GM12878 (cell line): ENCODE data around the gene ZNF791. TPM values are rescaled to one million over a fixed set of nuclear protein-coding genes. Genes with fewer than 3 reads are reported as not detected.

Source experiments
- ATAC-seq: fragments of 200-7000 bp; cut with Tn5 transposase; 3 replicates; pipeline ENCODE4 v1.9.1; 2020; ENCODE audit warnings: mild to moderate bottlenecking, moderate library complexity
- BruUV-seq: library from RNA; stranded (reverse); fragments of 400-500 nt; replicated peaks from 2 replicates; lab custom pipeline; 2021; lab: Mats Ljungman, UMichigan
- CTCF ChIA-PET: fragments of 300-600 bp; sonication (Branson Sonifier 250); formaldehyde crosslinking; extraction: SDS; loops from one replicate; lab custom pipeline; 2021; ENCODE audit warnings: inconsistent platforms; lab: Yijun Ruan, JAX
- POLR2A ChIA-PET: fragments of 350-600 bp; formaldehyde crosslinking; extraction: SDS; loops from one replicate; lab custom pipeline; 2021; ENCODE audit warnings: inconsistent platforms; lab: Charles Lee
- RAD21 ChIA-PET: fragments of 300-600 bp; sonication (Branson Sonifier 250); formaldehyde crosslinking; loops from one replicate; lab custom pipeline; 2023; ENCODE audit warnings: antibody characterized with exemption; ENCODE audit not compliant: unreplicated experiment; lab: Charles Lee
- SMC1A ChIA-PET: fragments of 300-600 bp; sonication (Branson Sonifier 250); formaldehyde crosslinking; loops from one replicate; lab custom pipeline; 2023; ENCODE audit not compliant: unreplicated experiment, uncharacterized antibody; lab: Charles Lee
- DNase-seq: peaks from one replicate; pipeline ENCODE4 v3.0.0-alpha.2; 2011; ENCODE audit warnings: low read depth, low spot score
- FAIRE-seq: peaks from 3 replicates; lab custom pipeline; 2011; peaks lifted over from hg19 to GRCh38; lab: Jason Lieb, UNC
- H2AFZ ChIP-seq: 2 replicates; pipeline ENCODE4 v1.6.0; 2011; ENCODE audit warnings: low read depth, low read length, control low read depth; ENCODE audit not compliant: control insufficient read depth
- H3K27ac ChIP-seq: 2 replicates; pipeline ENCODE4 v1.5.1; 2011; ENCODE audit warnings: control low read depth; ENCODE audit not compliant: control insufficient read depth, insufficient read depth
- H3K27me3 ChIP-seq, 2 experiments: replicated peaks in 1 of 2; 2 replicates each; pipeline versions ENCODE4 v1.6.0 to v1.6.1; 2011; ENCODE audit warnings: low read length in 1 of 2; ENCODE audit not compliant: control insufficient read depth in 2 of 2, insufficient read depth in 2 of 2
- H3K36me3 ChIP-seq, 2 experiments: 2 replicates each; pipeline ENCODE4 v1.5.1; 2011; ENCODE audit warnings: low read length in 1 of 2; ENCODE audit not compliant: control insufficient read depth in 2 of 2, insufficient read depth in 2 of 2
- H3K4me1 ChIP-seq: 2 replicates; pipeline ENCODE4 v1.6.1; 2011; ENCODE audit warnings: mild to moderate bottlenecking, low read length, moderate library complexity, mixed read lengths; ENCODE audit not compliant: control insufficient read depth, insufficient read depth
- H3K4me2 ChIP-seq: 2 replicates; pipeline ENCODE4 v1.6.0; 2011; ENCODE audit warnings: control low read depth; ENCODE audit not compliant: control insufficient read depth, insufficient read depth
- H3K4me3 ChIP-seq: fragments of 200-600 bp; sonication (generic); 2 replicates; pipeline ENCODE4 v1.5.1; 2016
- H3K79me2 ChIP-seq: 2 replicates; pipeline ENCODE4 v1.6.0; 2011; ENCODE audit warnings: low read length; ENCODE audit not compliant: control insufficient read depth, insufficient read depth
- H3K9ac ChIP-seq: 2 replicates; pipeline ENCODE4 v1.8.0; 2011; ENCODE audit warnings: low read length, control low read depth, mixed read lengths; ENCODE audit not compliant: control insufficient read depth, insufficient read depth
- H3K9me3 ChIP-seq: replicated peaks from 3 replicates; pipeline ENCODE4 v1.5.1; 2011; ENCODE audit warnings: mild to moderate bottlenecking, low read length; ENCODE audit not compliant: control insufficient read depth, insufficient read depth
- H4K20me1 ChIP-seq: 2 replicates; pipeline ENCODE4 v1.6.0; 2011; ENCODE audit not compliant: control insufficient read depth, insufficient read depth
- ASH2L ChIP-seq: fragments of 300-600, 200-600 bp; sonication (generic); IDR thresholded peaks from 2 replicates; pipeline ENCODE4 v1.6.1; 2017; ENCODE audit warnings: low read depth, mild to moderate bottlenecking, borderline replicate concordance
- ESRRA ChIP-seq: IDR thresholded peaks from 2 replicates; pipeline ENCODE4 v1.6.1; 2012; ENCODE audit warnings: mild to moderate bottlenecking, low read length, improper control_type of control experiment
- GABPA ChIP-seq: IDR thresholded peaks from 2 replicates; pipeline ENCODE4 v1.6.1; 2014; ENCODE audit warnings: antibody characterized with exemption, low read depth, mild to moderate bottlenecking, inconsistent platforms
- IKZF1 ChIP-seq: fragments of 450-650 bp; conservative IDR thresholded peaks from 2 replicates; pipeline ENCODE4 v1.6.1; 2017; ENCODE audit warnings: antibody characterized with exemption, mild to moderate bottlenecking
- IKZF2 ChIP-seq, 2 experiments: fragments of 450-650 bp; IDR thresholded peaks; 2 replicates each; pipeline ENCODE4 v1.6.1; 2017; ENCODE audit warnings: mild to moderate bottlenecking in 2 of 2, moderate library complexity in 2 of 2
- NR2C2 ChIP-seq: IDR thresholded peaks from 2 replicates; pipeline ENCODE4 v1.6.1; 2011; ENCODE audit warnings: borderline replicate concordance, low read depth; ENCODE audit not compliant: control insufficient read depth, insufficient read length
- RUNX3 ChIP-seq: IDR thresholded peaks from 2 replicates; pipeline ENCODE4 v1.6.1; 2012; ENCODE audit warnings: low read length, inconsistent platforms
- SMAD5 ChIP-seq: IDR thresholded peaks from 2 replicates; pipeline ENCODE4 v1.6.1; 2016; ENCODE audit warnings: antibody characterized with exemption, low read depth
- ZNF217 ChIP-seq: fragments of 450-650 bp; IDR thresholded peaks from 2 replicates; pipeline ENCODE4 v1.6.1; 2017; ENCODE audit warnings: antibody characterized with exemption, mild to moderate bottlenecking
- ZNF274 ChIP-seq: IDR thresholded peaks from one replicate; pipeline ENCODE4 v1.8.0; 2011; ENCODE audit not compliant: insufficient read length, insufficient read depth
- ZZZ3 ChIP-seq: IDR thresholded peaks from 2 replicates; pipeline ENCODE4 v1.6.1; 2011; ENCODE audit warnings: low read depth; ENCODE audit not compliant: control insufficient read depth, insufficient read length
- WGBS: methylation state at CpG from one replicate; pipeline ENCODE4 v1.1.6; 2016; ENCODE audit warnings: low lambda C conversion rate; ENCODE audit not compliant: insufficient replicate concordance, insufficient coverage; ENCODE audit errors: missing lambda C conversion rate; 5-methylcytosine and 5-hydroxymethylcytosine counted together
- in situ Hi-C: fragments of 300-500 bp; cut with MboI; formaldehyde crosslinking; loops from 9 replicates; pipeline ENCODE4 v1.14.3; 2018; ENCODE audit warnings: mixed read lengths
- intact Hi-C: fragments of 100-400 bp; cut with micrococcal nuclease; formaldehyde crosslinking; loops from one replicate; pipeline ENCODE4 v1.14.2; 2022; ENCODE audit not compliant: unreplicated experiment
- polyA plus RNA-seq, 11 experiments: library from polyadenylated mRNA; depleted of rRNA in 4 of 11; unstranded in 6 of 11; stranded (reverse) in 5 of 11; fragments of >200 nt; fragmentation: Nextera tagmentation in 4 of 11; fragmentation: Illumina TruSeq in 1 of 11; extraction: Ambion mirVana in 4 of 11; extraction: Trizol in 1 of 11; gene quantifications; 1 replicate in 1 of 11; 2 replicates in 10 of 11; pipeline versions ENCODE4 v1.2.1 to v1.2.3, GENCODE V29; 2011 to 2016; ENCODE audit warnings: inconsistent platforms in 2 of 11, missing spikeins in 2 of 11, low read depth in 1 of 11
- total RNA-seq, 4 experiments: library from RNA; depleted of rRNA in 3 of 4; stranded (reverse); fragments of >200 nt in 3 of 4; fragmentation: Illumina TruSeq in 1 of 4; extraction: Trizol in 1 of 4; gene quantifications; 2 replicates each; pipeline versions ENCODE4 v1.2.1 to v1.2.3, GENCODE V29; 2013 to 2021
- TF ChIP-seq, protein P1 (sequence below): fragments of 450-650 bp; IDR thresholded peaks from 2 replicates; pipeline ENCODE4 v1.6.1; 2017; ENCODE audit warnings: mild to moderate bottlenecking, moderate library complexity
- TF ChIP-seq, protein P2 (sequence below): fragments of 450-650 bp; IDR thresholded peaks from 2 replicates; pipeline ENCODE4 v1.6.1; 2017; ENCODE audit warnings: borderline replicate concordance
- TF ChIP-seq, protein P3 (sequence below): fragments of 150-350 bp; IDR thresholded peaks from 2 replicates; pipeline ENCODE4 v1.6.1; 2016; ENCODE audit warnings: low read depth, low read length

The ZNF791 gene
- total and polyA plus RNA-seq, 10 of the 15 experiments (the other 5 are each of a cell fraction or from before 2014, with no cell fraction given), result 7.5 to 24.0 (median 11.8) TPM

DNA sequence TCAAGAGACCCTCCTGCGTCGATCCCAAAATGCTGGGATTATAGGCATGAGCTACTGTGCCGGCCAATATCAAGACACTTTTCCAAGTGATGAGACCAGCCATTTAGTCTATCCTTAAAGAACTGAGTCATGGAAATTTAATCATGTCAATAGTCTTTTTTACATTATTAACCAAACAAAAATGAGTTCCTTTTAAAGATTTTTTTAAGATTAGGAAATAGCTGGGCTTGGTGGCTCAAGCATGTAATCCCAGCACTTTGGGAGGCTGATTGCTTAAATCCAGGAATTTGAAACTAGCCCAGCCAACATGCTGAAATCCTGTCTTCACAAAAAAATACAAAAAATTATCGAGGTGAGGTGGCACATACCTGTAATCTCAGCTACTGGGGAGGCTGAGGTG lies 42.8 kb upstream of the ZNF791 start (continued):
- TF ChIP-seq ASH2L (no peak), ZNF217 (no peak), RUNX3 (no peak)
- TF ChIP-seq, protein P1, sequence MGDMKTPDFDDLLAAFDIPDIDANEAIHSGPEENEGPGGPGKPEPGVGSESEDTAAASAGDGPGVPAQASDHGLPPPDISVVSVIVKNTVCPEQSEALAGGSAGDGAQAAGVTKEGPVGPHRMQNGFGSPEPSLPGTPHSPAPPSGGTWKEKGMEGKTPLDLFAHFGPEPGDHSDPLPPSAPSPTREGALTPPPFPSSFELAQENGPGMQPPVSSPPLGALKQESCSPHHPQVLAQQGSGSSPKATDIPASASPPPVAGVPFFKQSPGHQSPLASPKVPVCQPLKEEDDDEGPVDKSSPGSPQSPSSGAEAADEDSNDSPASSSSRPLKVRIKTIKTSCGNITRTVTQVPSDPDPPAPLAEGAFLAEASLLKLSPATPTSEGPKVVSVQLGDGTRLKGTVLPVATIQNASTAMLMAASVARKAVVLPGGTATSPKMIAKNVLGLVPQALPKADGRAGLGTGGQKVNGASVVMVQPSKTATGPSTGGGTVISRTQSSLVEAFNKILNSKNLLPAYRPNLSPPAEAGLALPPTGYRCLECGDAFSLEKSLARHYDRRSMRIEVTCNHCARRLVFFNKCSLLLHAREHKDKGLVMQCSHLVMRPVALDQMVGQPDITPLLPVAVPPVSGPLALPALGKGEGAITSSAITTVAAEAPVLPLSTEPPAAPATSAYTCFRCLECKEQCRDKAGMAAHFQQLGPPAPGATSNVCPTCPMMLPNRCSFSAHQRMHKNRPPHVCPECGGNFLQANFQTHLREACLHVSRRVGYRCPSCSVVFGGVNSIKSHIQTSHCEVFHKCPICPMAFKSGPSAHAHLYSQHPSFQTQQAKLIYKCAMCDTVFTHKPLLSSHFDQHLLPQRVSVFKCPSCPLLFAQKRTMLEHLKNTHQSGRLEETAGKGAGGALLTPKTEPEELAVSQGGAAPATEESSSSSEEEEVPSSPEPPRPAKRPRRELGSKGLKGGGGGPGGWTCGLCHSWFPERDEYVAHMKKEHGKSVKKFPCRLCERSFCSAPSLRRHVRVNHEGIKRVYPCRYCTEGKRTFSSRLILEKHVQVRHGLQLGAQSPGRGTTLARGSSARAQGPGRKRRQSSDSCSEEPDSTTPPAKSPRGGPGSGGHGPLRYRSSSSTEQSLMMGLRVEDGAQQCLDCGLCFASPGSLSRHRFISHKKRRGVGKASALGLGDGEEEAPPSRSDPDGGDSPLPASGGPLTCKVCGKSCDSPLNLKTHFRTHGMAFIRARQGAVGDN, result no peak
- TF ChIP-seq, protein P2, sequence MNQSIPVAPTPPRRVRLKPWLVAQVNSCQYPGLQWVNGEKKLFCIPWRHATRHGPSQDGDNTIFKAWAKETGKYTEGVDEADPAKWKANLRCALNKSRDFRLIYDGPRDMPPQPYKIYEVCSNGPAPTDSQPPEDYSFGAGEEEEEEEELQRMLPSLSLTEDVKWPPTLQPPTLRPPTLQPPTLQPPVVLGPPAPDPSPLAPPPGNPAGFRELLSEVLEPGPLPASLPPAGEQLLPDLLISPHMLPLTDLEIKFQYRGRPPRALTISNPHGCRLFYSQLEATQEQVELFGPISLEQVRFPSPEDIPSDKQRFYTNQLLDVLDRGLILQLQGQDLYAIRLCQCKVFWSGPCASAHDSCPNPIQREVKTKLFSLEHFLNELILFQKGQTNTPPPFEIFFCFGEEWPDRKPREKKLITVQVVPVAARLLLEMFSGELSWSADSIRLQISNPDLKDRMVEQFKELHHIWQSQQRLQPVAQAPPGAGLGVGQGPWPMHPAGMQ, result no peak

DNA sequence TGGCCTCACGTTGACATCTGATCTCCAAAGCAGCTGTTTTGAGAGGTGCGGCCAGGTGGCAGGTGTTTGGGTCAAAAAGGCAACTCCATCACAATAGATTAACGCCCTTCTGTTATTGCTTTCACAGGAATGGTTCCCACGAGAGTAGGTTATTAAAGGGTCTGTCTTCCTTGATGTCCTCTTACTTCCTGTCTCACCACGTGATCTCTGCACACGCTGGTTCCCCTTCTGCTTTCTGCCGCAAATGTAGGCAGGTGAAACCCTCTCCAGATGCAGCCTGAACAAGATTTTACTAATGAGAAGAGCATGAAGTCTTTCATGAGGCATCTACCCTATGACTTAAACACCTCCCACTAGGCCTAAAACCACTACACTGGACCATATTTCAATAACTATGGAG lies 36.7 kb upstream of the ZNF791 start:
- H3K9me3 ChIP-seq, result peaks cover 1% of the 10 kb centered on the region; the same call in 2 of the 3 replicates
- ATAC-seq (peak; percentile 89), FAIRE-seq (peak; percentile 23), DNase-seq (peak; percentile 71)
- intact Hi-C loops (no loop called here), in situ Hi-C loops (no loop called here)
- H3K36me3 ChIP-seq, result no peaks in the 10 kb centered on the region; a peak in 1 of 4 replicates
- CTCF ChIA-PET, result interaction anchor here (0.6 to 2.9 kb wide), 12 partner anchors 11 to 104 kb away, joined by 3 to 11 read pairs (median 4); partner anchors contain the start of genes ZNF490 and ZNF791
- H3K79me2 ChIP-seq, result no peaks in the 10 kb centered on the region
- POLR2A ChIA-PET, result interaction anchor here (0.9 to 2.2 kb wide), 4 partner anchors 37 to 92 kb away, joined by 3 to 5 read pairs (median 3); partner anchors contain the start of genes MAN2B1, WDR83 and ZNF791
- RAD21 ChIA-PET, result no interaction called here
- peak overlapping the region; percentile 46 for H2AFZ ChIP-seq
- no peaks in the 10 kb centered on the region for H4K20me1 ChIP-seq
- H3K9ac ChIP-seq, result no peak overlapping the region
- peaks cover 6% of the 10 kb centered on the region for H3K4me1 ChIP-seq
- BruUV-seq, result no TSS peak
- 1% methylated on average over 7 of the region's 7 CpGs for WGBS
- no peaks in the 10 kb centered on the region for H3K27me3 ChIP-seq
- SMC1A ChIA-PET, result interaction anchor here (0.8 to 1.3 kb wide), 7 partner anchors 13 to 98 kb away, joined by 3 to 6 read pairs (median 3); partner anchors contain the start of genes ZNF490 and ZNF791
- H3K27ac ChIP-seq, result peak overlapping the region; percentile 7; the same call in 1 of the 2 replicates
- H3K4me2 ChIP-seq, result peak overlapping the region; percentile 46; the same call in 1 of the 2 replicates
- no peak overlapping the region for H3K4me3 ChIP-seq
- TF ChIP-seq ZZZ3 (no peak), SMAD5 (no peak), IKZF2 (IDR thresholded peaks at IDR 0.05) (peak; percentile 12 to 51; a peak in 2 of 4 replicates), GABPA (no peak), NR2C2 (no peak), IKZF1 (peak; percentile 42), ZNF274 (no peak), ESRRA (no peak)
- TF ChIP-seq, protein P3, sequence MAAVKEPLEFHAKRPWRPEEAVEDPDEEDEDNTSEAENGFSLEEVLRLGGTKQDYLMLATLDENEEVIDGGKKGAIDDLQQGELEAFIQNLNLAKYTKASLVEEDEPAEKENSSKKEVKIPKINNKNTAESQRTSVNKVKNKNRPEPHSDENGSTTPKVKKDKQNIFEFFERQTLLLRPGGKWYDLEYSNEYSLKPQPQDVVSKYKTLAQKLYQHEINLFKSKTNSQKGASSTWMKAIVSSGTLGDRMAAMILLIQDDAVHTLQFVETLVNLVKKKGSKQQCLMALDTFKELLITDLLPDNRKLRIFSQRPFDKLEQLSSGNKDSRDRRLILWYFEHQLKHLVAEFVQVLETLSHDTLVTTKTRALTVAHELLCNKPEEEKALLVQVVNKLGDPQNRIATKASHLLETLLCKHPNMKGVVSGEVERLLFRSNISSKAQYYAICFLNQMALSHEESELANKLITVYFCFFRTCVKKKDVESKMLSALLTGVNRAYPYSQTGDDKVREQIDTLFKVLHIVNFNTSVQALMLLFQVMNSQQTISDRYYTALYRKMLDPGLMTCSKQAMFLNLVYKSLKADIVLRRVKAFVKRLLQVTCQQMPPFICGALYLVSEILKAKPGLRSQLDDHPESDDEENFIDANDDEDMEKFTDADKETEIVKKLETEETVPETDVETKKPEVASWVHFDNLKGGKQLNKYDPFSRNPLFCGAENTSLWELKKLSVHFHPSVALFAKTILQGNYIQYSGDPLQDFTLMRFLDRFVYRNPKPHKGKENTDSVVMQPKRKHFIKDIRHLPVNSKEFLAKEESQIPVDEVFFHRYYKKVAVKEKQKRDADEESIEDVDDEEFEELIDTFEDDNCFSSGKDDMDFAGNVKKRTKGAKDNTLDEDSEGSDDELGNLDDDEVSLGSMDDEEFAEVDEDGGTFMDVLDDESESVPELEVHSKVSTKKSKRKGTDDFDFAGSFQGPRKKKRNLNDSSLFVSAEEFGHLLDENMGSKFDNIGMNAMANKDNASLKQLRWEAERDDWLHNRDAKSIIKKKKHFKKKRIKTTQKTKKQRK, result no peak
